ENCODE measurements around the gene FUT9.

- no peak for TF ChIP-seq NFIC (IDR thresholded peaks at IDR 0.05)
- no peak for TF ChIP-seq YY1 (IDR thresholded peaks at IDR 0.05; ENCODE audit: low read depth)
- no peak for TF ChIP-seq EP300 (IDR thresholded peaks at IDR 0.05; ENCODE audit: borderline replicate concordance)
- TF ChIP-seq TCF12 (IDR thresholded peaks at IDR 0.05; ENCODE audit: low read depth), result no peak
- TF ChIP-seq ZBTB7A (IDR thresholded peaks at IDR 0.05; ENCODE audit: low read depth), result no peak; the same call in 1 of the 2 replicates
- TF ChIP-seq USF1 (IDR thresholded peaks at IDR 0.05), result no peak; the same call in 1 of the 2 replicates
- TF ChIP-seq CEBPB (IDR thresholded peaks at IDR 0.05), result no peak
- TF ChIP-seq TEAD4 (IDR thresholded peaks at IDR 0.05), result no peak
- no peak for TF ChIP-seq RAD21 (IDR thresholded peaks at IDR 0.05; ENCODE audit: low read depth)
- peak; percentile 41; the same call in 1 of the 2 replicates for TF ChIP-seq MAX (IDR thresholded peaks at IDR 0.05)
- 0 out of 2 replicates have a peak, but pooled peaks have one; percentile 12 for TF ChIP-seq EGR1 (IDR thresholded peaks at IDR 0.05)
Observed at GRCh38 chr6:96015518-96016333, at the start of gene FUT9.
